Measurements from ENCODE around the gene CTNNBL1. TPM values are rescaled to one million over a fixed set of nuclear protein-coding genes. Genes with fewer than 3 reads are reported as not detected.
"Not testable (repeated sequence)": the region's sequence is repeated elsewhere in the genome, so short reads cannot be mapped to it uniquely, and the experiment has no call there.

Gene CTNNBL1
- total RNA-seq, 2 experiments from 2014 or later = 31.1 to 33.4 TPM

DNA sequence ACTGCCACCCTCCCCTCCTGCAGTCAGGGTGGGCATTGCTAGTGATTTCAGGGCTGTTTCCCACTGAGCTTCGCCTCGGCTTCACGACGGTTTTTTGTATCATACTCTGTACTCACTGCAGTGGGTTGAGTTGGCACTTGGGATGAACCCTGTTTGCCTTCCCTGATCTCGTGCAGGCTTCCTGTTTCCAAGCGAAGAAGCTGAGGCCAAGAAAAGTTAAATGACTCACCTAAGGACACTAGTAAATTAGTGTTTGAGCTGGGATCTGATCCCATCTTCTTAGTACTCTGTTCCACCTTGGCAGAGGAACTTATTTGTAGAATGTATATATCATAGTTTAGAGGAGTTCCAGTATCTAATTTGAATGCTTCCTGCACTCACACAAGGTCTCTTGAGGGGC, 158.8 kb downstream of the CTNNBL1 start:
- intact Hi-C loops (cut with DNase I, micrococcal nuclease) = no loop called here
- H3K4me3 Mint-ChIP-seq = no peak overlapping the region
- no peak overlapping the region for H3K27ac ChIP-seq (ENCODE audit: low read depth in 1 of 2, low read length in 2 of 2)
- ATAC-seq (ENCODE audit: poor library complexity) (no peak), DNase-seq (no peak)
- POLR2A ChIA-PET = no interaction called here
- CTCF ChIA-PET = no interaction called here
- no peaks in the 10 kb centered on the region for H3K4me1 Mint-ChIP-seq (ENCODE audit: low read depth)
- H3K36me3 ChIP-seq (ENCODE audit: insufficient read depth, low read length) = peaks cover 23% of the 10 kb centered on the region
- no peak overlapping the region for H3K27ac Mint-ChIP-seq
- no peaks in the 10 kb centered on the region for H3K27me3 ChIP-seq (ENCODE audit: control insufficient read depth in 1 of 2, insufficient read depth in 2 of 2, low read length in 2 of 2)
- H3K36me3 Mint-ChIP-seq (ENCODE audit: low read depth) = peaks cover 92% of the 10 kb centered on the region
- no peaks in the 10 kb centered on the region for H3K27me3 Mint-ChIP-seq
- no peaks in the 10 kb centered on the region for H3K9me3 Mint-ChIP-seq
- TF ChIP-seq CTCF (IDR thresholded peaks at IDR 0.05) = no peak
- H3K4me3 ChIP-seq (ENCODE audit: low read length) = no peak overlapping the region
- H3K9me3 ChIP-seq (ENCODE audit: control insufficient read depth in 1 of 2, insufficient read depth in 1 of 2, low read length in 2 of 2) = no peaks in the 10 kb centered on the region
- no peaks in the 10 kb centered on the region for H3K4me1 ChIP-seq (ENCODE audit: insufficient read depth, low read length)

DNA sequence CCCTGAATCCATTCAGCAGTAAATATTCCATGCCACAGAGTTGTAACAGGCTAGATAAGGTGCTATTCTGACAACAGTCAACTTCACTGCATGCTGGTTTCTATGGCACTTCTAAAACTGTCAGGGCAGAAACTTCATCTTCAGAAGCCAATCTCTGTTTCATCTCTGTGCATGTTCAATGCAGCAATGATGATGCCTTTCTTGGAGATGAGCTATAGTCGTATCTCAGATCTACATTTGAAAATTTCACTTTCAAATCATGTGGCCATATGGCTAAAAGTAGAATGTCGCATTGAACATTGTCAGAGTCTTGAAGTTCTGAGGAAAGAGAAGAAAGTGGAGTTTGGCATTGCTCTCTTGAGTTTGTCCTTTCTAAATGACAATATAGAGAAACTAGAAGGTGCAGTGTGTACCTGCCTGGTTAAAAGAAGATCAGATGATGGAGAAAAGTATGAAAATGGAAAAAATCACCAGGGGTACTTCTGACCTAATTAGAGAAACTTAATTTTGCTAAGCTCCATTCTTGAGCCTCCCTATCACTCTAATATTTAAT, 160.1 kb downstream of the CTNNBL1 start:
- H3K27me3 Mint-ChIP-seq = no peaks in the 10 kb centered on the region
- Histone ChIP-seq H3K27ac (ENCODE audit: low read depth in 1 of 2, low read length in 2 of 2) (no peak overlapping the region), H3K27me3 (ENCODE audit: control insufficient read depth in 1 of 2, insufficient read depth in 2 of 2, low read length in 2 of 2) (no peaks in the 10 kb centered on the region), H3K36me3 (ENCODE audit: insufficient read depth, low read length) (peaks cover 21% of the 10 kb centered on the region), H3K4me3 (ENCODE audit: low read length) (no peak overlapping the region), H3K9me3 (ENCODE audit: control insufficient read depth in 1 of 2, insufficient read depth in 1 of 2, low read length in 2 of 2) (no peaks in the 10 kb centered on the region), H3K4me1 (ENCODE audit: insufficient read depth, low read length) (no peaks in the 10 kb centered on the region)
- H3K36me3 Mint-ChIP-seq (ENCODE audit: low read depth) = peaks cover 92% of the 10 kb centered on the region
- no peak overlapping the region for H3K27ac Mint-ChIP-seq
- H3K4me3 Mint-ChIP-seq = no peak overlapping the region
- DNase-seq (no peak), ATAC-seq (ENCODE audit: poor library complexity) (no peak)
- ChIA-PET POLR2A (no interaction called here), CTCF (no interaction called here)
- no peaks in the 10 kb centered on the region for H3K4me1 Mint-ChIP-seq (ENCODE audit: low read depth)
- no peaks in the 10 kb centered on the region for H3K9me3 Mint-ChIP-seq
- no peak for TF ChIP-seq CTCF (IDR thresholded peaks at IDR 0.05)
- intact Hi-C loops (cut with DNase I, micrococcal nuclease) = no loop called here

DNA sequence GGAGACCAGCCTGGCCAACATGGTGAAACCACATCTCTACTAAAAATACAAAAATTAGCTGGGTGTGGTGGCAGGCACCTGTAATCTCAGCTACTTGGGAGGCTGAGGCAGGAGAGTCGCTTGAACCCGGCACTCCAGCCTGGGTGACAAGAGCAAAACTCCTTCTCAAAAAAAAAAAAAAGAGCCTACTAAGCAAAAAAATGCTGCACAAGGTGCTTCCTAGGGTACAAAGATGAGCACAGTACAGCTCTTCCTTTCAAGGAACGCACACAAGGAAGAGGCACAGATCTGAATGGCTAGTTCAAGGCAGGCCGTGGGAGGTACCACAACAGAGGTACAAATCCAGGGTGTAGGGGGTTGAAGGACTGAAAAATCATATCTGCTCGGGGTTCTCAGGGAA, 162.2 kb downstream of the CTNNBL1 start:
- peaks cover 92% of the 10 kb centered on the region for H3K36me3 Mint-ChIP-seq (ENCODE audit: low read depth)
- DNase-seq; H3K9me3 ChIP-seq (ENCODE audit: control insufficient read depth in 1 of 2, insufficient read depth in 1 of 2, low read length in 2 of 2); H3K27ac ChIP-seq (ENCODE audit: low read depth in 1 of 2, low read length in 2 of 2); intact Hi-C loops (cut with DNase I, micrococcal nuclease); ATAC-seq (ENCODE audit: poor library complexity); H3K9me3 Mint-ChIP-seq; H3K4me3 Mint-ChIP-seq; H3K27me3 ChIP-seq (ENCODE audit: control insufficient read depth in 1 of 2, insufficient read depth in 2 of 2, low read length in 2 of 2); H3K4me3 ChIP-seq (ENCODE audit: low read length); POLR2A ChIA-PET; H3K27me3 Mint-ChIP-seq; H3K4me1 ChIP-seq (ENCODE audit: insufficient read depth, low read length); H3K4me1 Mint-ChIP-seq (ENCODE audit: low read depth); CTCF ChIA-PET; H3K27ac Mint-ChIP-seq: not testable (repeated sequence)
- H3K36me3 ChIP-seq (ENCODE audit: insufficient read depth, low read length) = peaks cover 17% of the 10 kb centered on the region

DNA sequence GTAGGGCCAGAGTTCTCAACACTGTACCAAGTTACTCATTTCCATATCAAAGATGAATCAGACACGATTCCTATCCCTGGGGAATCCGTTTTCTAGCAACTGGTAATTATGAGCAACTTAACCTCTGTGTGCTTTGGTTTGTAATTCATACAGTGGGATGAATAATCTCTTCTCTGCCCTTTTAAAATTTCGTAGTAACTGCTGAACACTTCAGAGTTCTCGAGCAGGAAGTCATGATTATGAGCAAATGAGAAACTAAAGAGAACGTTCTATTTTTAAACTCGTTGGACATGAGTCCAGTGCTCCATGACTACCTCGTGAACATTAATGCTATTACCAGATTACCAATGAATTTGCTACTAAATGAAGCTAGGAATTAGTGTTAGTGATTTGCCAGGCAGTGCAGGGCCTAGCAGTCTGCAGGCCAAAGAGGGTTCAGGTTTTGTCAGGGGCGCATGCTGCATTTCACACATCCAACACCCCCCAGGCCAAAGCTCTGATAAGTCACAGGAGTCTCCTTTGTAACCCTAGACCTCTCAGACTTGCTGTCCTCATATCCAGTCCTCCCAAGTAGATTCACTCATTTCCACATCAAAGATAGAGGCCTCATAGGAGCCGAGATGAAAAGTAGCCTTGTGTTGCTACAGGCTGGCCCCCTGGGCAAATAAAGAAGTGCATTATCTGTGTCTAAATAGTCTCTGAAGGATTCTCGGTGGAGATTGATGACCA, 163.3 kb downstream of the CTNNBL1 start:
- TF ChIP-seq CTCF (IDR thresholded peaks at IDR 0.05) = no peak
- DNase-seq (no peak), ATAC-seq (ENCODE audit: poor library complexity) (no peak)
- H3K27ac Mint-ChIP-seq = no peak overlapping the region
- Histone ChIP-seq H3K9me3 (ENCODE audit: control insufficient read depth in 1 of 2, insufficient read depth in 1 of 2, low read length in 2 of 2) (no peaks in the 10 kb centered on the region), H3K27me3 (ENCODE audit: control insufficient read depth in 1 of 2, insufficient read depth in 2 of 2, low read length in 2 of 2) (no peaks in the 10 kb centered on the region), H3K4me1 (ENCODE audit: insufficient read depth, low read length) (no peaks in the 10 kb centered on the region), H3K27ac (ENCODE audit: low read depth in 1 of 2, low read length in 2 of 2) (no peak overlapping the region), H3K4me3 (ENCODE audit: low read length) (no peak overlapping the region), H3K36me3 (ENCODE audit: insufficient read depth, low read length) (peaks cover 19% of the 10 kb centered on the region)
- H3K27me3 Mint-ChIP-seq = no peaks in the 10 kb centered on the region
- ChIA-PET POLR2A (no interaction called here), CTCF (no interaction called here)
- intact Hi-C loops (cut with DNase I, micrococcal nuclease) = no loop called here
- peaks cover 90% of the 10 kb centered on the region for H3K36me3 Mint-ChIP-seq (ENCODE audit: low read depth)
- H3K4me1 Mint-ChIP-seq (ENCODE audit: low read depth) = no peaks in the 10 kb centered on the region
- H3K4me3 Mint-ChIP-seq = no peak overlapping the region
- no peaks in the 10 kb centered on the region for H3K9me3 Mint-ChIP-seq

Measured in CD4-positive, alpha-beta T cell (primary cell).